Activated CD8-positive, alpha-beta memory T cell treated with anti-CD3 and anti-CD28 coated beads for 4 hours (primary cell): ENCODE results near the gene ATP6V0E1.
"Not testable (repeated sequence)": the region's sequence is repeated elsewhere in the genome, so short reads cannot be mapped to it uniquely, and the experiment has no call there.

ENCODE experiments used
- DNase-seq, 2 donors: peaks; one replicate each; pipeline ENCODE4 v3.0.0-alpha.2; 2020; ENCODE audit warnings: low read depth in 2 of 2

The ATP6V0E1 gene

DNA sequence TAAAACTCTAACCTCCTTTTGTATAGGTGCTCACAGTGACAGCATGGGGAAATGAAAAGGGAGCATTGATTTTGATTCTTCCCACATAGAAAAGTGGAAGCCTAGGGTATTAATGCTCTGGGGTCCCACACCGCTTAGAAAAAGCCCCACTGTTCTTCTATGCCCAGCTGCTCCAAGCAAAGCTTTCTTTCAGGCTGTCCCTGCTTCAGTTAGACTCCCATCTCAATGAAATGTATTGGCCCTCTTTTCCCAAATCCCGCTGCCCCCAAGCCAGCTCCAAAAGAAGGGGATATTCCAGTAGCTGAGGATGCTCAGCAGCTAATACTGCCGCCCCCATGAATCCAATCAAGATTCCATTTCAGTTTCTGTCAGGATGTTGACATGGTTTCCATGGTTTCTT is 55.6 kb downstream of the ATP6V0E1 start:
- DNase-seq, result no peak

- no peak for DNase-seq
These were observed 56.4 kb downstream of the ATP6V0E1 start for GRCh38 chr5:173039964-173040363.

GRCh38 chr5:173041881-173042762 is 58.6 kb downstream of the ATP6V0E1 start:
- no peak for DNase-seq

GRCh38 chr5:173042763-173043107 is 59.2 kb downstream of the ATP6V0E1 start:
- DNase-seq, result no peak

DNA sequence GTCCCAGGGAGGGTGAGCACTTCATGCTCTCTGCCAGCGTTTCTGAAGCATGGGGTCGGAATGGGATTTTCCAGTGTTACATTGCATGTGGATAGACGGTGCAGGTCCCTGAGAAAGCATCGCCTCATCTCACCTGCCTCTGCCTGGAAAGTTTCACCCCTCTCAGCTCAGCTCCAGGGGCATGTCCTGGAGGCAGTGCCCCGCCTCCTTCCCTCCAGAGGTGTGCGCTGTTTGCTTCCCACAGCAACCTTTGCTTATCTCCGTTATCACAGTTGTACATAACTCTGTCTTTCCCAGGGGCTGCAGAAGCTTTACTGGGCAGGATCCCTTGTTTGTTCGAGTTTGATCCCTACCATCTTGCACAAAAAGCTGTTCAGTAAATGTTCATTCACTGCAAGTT is 61.9 kb downstream of the ATP6V0E1 start:
- DNase-seq, result no peak

DNA sequence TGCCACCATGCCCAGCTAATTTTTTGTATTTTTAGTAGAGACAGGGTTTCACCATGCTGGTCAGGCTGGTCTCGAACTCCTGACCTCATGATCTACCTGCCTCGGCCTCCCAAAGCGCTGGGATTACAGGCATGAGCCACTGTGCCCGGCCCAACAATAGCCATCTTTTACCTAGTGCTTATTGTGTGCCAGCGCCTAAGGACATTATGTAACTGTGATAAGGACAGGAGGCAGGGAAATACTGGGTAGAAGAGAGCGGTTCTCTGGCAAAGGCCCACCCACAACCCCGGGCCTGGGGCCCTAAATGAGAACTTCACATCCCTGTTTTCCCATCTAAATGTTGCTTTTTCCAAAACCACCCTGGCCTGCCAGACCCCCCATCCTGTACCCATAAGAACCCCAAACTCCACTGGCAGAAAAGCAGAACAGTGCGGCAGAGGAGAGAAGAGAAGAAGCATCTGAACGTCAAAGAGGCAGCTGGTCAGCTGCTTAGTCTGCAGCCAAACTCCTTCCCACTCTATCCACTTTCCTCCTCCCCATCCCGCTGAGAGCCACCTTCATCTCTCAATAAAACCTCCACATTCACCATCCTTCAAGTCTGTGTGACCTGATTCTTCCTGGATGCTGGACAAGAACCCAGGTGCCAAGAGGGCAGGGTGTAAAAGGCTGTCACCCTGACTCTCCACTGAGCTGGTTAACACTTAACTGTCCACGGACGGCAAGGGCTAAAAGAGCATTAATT is 63.7 kb downstream of the ATP6V0E1 start:
- not testable (repeated sequence) for DNase-seq

GRCh38 chr5:173047838-173048105 is 64.2 kb downstream of the ATP6V0E1 start:
- no peak for DNase-seq

DNA sequence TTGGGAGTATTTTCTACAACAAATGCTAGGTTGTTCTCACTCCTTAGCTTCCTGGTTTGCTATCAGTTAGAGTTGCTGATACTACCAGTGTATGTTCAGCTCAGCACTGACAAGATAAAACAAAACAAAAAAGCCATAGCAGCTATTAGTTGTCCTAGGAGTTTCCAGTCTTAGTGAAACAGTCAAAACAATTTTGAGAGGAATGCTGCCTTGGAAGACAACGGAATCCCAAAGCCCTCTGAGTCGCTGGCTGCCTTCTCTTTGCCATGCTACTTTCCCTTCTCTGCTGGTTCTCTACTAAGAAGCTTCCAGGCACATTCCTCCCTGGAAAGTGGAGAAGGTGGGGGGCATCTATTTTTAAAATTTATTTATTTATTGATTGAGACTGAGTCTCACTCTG is 67.2 kb downstream of the ATP6V0E1 start:
- no peak for DNase-seq

DNA sequence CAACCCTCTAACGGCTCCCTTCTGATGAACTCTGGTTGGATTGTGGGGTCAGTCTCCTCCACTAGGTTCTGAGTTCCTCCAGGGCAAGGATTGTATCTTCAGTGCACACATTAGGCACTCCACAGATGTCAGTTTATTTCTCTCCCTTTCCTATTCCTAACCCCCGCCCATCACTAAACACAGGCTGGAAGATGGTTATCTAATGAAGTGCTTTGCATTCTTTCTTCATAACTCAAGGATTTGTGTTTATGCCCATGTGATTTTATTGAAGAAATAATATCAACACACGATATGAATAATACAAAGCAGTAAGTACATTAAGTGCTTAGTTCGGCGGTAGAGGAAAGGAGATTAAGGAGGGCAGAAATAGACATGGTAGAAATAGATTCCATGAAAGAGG is 68.2 kb downstream of the ATP6V0E1 start:
- DNase-seq, result no peak

DNA sequence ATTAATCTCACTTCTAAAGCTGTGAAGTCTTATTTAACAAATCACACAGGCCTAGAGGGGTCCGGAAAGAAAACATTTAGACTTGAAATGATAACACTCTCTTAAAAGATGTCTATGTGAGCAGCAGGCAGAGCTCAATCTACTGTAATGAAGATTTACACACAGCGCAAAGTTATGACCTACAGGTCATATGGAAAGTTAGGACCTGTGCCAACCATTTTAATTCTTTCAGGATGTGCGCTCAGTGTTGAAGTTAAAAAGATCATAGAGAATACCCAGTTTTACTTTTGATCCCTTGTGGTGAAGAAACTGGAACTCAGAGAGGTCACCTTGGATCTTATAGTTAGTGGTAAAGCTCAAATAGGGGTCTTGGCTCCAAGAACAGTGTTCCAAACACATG is 69.5 kb downstream of the ATP6V0E1 start:
- DNase-seq, result no peak

DNA sequence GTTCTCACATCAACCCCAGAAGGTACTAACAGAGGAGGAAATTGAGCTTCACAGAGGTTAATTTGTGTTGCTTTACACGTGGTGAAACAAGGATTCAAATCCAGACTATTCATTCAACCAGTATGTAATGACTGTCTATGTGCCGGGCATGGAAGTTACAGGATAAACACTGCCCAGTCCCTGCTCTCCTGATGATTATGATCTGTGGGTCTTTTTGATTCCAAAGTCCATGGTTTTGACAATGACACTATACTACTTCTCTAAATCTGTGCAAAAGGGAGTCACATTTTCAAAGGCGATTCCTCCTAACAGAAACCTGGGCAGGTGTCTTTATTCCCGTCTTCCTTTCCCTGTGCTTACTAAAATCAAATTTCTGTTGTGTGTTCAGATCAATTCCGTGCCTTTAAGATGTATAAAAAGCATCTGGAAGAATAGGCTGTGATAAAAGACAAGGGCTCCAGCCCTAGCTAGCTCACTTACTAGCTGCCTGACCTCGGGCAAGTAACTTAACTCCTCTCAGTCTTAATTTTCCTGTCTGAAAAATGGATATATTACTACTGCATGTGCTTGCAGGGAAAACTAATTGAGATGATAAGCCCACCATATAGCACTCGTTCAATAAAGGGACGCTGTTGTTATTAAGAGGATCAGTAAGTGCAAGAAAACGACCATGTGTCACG is 71.6 kb downstream of the ATP6V0E1 start:
- no peak for DNase-seq

DNA sequence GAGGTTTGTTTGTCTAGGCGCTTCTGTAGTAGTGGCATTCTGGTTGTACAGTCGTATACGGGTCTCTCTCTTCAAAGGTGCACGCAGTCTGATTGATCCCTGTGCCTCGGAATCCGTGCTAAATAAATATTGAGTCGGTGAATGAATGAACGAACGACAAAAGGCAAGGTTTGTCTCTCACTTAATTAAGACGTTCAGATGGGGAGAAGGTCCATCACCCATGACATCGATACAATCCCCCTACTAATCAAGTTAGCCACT is 72.1 kb downstream of the ATP6V0E1 start:
- peak in 1 of 2 donors; percentile 1 for DNase-seq

- peak; percentile 97 for DNase-seq
These were observed 72.6 kb downstream of the ATP6V0E1 start, which contains the start of gene CREBRF for GRCh38 chr5:173055983-173056782. Gene CREBRF (plus strand): TSS chr5:173056352. CDS start chr5:173080776, 24,424 bp downstream.

- no peak for DNase-seq
These were observed 73.2 kb downstream of the ATP6V0E1 start for GRCh38 chr5:173056783-173057061.

- peak; percentile 98 for DNase-seq
These were observed 73.7 kb downstream of the ATP6V0E1 start for GRCh38 chr5:173057062-173057924.

DNA sequence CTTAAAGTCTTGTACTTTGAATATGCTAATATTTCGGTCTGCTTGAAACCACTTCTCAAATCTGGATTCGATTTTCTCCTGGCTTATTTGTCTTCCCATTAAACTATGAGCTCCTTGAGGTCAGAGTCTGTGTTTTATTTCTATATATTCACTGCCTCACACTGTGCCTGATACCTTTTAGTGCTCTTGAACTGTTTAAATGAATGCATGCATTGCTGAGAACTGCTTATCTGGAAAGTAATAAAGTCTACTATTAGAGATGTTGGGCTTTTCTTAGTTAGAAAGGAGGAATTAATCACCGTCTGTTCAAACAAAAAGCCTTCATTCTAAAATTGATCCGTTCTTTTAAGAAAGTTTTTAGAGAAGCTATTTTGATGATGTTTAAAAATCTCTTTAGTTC is 78.6 kb downstream of the ATP6V0E1 start:
- no peak for DNase-seq

GRCh38 chr5:173065155-173065554 is 81.6 kb downstream of the ATP6V0E1 start:
- no peak for DNase-seq

DNA sequence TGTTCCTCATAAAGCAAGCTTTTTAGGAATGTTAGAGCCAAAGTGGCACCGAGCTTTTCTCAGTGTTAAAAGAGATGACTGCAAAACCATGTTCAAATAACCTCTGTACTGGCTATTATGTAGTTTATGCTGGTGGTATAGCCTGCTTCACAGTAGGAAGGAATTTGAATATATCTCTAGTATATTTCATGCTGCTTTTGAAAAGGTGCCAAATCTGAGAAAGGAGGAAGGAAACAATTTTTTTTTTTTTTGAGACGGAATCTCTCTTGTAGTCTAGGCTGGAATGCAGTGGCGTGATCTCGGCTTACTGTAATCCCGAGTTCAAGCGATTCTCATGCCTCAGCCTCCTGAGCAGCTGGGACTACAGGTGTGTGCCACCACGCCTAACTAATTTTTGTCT is 86.1 kb downstream of the ATP6V0E1 start:
- no peak for DNase-seq

DNA sequence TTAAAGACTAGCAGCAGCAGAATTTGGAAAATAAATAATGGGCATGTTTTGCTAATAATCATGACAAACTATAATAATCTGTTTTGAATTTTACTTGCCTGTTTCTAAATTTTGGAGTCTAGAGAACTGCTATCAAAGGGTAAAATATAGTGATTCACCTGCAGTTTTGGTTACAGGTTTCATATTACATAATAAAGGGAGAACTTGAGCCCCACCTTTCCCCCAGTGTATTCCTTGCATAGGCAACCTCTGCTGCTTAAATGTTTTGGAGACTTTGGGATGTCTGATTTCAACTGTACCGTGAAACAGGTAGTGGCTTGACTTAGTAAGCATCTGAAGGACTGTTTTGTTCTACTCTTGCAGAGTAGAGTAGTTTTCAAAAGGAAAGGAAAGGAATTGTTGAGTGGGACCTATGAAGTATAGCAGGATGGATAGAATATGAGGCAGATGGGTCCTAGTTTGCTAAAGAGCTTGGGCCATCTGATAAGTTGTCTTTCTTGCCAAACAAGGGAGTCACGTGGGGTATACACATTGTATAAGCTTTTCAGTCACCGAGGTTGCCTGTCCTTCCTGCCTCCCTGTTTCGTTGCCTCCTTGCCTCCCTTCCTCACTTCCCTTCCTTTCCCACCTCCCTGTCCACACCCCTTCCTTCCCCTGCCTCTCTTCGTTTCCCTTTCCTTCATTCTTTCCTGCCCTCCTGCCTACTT is 91.7 kb downstream of the ATP6V0E1 start:
- no peak for DNase-seq

DNA sequence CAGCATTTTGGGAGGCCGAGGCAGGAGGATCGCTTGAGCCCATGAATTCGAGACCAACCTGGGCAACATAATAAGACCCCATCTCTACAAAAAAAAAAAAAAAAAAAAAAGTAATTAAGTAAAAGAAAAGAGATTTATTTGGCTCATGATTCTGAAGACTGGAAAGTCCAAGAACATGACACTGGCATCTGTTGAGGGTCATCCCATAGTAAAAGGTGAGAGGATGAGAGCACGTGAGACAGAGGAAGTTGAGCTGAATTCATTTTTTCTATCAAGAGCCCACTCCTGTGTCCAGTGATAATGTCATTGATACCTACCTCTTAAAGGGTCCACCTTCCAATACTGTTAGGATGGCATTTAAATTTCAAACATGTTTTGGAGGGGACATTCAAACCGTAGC is 92.4 kb downstream of the ATP6V0E1 start:
- no peak for DNase-seq

GRCh38 chr5:173076471-173076870 is 92.9 kb downstream of the ATP6V0E1 start:
- not testable (repeated sequence) for DNase-seq
